ENCODE measurements around the gene NOTUM.
A peak's percentile ranks its signal among the peaks of the same experiment; 100 is the strongest.
"Not testable (repeated sequence)": the region's sequence is repeated elsewhere in the genome, so short reads cannot be mapped to it uniquely, and the experiment has no call there.

The NOTUM gene

GRCh38 chr17:81922566-81923301, 38.3 kb downstream of the NOTUM start:
- no peak for DNase-seq

- DNase-seq: no peak
Observed at GRCh38 chr17:81921996-81922565, 38.9 kb downstream of the NOTUM start.

DNA sequence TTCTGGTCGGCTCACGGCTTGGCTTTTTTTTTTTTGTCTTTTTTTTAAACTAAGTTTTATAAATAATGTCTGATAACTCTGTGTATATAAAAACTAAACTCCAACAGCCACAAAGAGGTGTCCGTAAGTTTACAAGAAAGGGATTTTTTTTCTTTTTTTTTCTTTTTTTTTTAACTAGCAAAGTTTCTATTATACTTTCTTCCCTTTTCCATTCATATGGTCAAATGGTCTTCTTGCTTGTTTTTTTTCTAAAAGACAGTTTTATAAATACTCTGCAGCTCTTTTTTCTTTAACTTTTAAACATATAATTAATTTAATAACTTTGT, 39.5 kb downstream of the NOTUM start:
- no peak for DNase-seq

GRCh38 chr17:81920612-81921536, 40.1 kb downstream of the NOTUM start:
- DNase-seq: no peak

DNA sequence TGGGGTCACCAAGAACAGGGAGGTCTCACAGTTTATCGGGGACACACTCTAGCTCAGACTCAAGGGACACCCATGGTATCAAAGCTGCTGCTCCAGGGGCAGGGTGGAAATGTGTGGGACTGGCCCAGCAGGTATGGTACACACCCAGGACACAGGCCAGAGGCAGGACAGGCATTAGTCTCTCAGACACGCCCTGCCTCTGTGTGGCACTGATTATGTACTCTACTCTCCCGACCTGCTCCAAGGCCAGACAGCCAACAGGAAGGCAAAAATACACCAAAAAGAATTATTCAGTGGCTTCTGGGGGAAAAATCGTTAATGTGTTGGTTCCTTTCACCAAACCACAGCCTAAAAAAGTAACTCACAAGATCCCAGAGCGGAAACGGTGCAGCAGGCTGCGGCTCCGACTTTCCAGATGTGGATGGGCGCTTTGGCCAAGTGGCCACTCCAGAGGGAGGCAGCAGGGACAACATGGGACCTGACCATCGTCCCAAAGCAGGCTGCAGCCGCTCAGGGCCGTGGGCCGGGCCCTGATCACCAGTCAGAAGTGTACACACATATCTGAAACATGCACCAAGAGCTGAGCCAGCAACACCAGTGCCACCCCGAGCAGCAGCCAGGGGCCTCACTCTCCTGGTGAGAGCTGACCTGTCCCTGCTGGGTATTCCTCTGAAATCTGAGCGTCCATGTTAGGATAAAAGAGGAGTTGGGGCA, 42.0 kb downstream of the NOTUM start:
- DNase-seq: no peak

DNA sequence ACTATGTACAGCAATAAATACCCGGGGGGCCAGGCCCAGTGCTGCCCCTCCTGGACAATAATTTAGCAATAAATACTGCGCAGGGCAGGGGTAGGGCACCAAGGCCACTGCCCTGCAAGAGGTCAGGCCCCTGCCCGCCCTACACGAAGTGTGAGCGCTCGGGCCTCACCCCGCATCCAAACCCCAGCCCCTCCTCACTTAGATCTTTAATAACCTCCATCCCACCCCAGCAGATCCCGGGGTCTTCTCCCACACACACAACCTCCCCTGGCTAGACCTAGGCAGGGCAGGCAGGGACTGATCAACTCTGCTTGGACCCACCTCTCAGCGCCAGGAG, 42.7 kb downstream of the NOTUM start:
- not testable (repeated sequence) for DNase-seq

GRCh38 chr17:81917565-81918332, 43.2 kb downstream of the NOTUM start, which contains the start of gene SIRT7:
SIRT7 (minus strand) TSS chr17:81918176; CDS start chr17:81918131, 45 bp downstream.
- DNase-seq: peak; percentile 50 to 92

DNA sequence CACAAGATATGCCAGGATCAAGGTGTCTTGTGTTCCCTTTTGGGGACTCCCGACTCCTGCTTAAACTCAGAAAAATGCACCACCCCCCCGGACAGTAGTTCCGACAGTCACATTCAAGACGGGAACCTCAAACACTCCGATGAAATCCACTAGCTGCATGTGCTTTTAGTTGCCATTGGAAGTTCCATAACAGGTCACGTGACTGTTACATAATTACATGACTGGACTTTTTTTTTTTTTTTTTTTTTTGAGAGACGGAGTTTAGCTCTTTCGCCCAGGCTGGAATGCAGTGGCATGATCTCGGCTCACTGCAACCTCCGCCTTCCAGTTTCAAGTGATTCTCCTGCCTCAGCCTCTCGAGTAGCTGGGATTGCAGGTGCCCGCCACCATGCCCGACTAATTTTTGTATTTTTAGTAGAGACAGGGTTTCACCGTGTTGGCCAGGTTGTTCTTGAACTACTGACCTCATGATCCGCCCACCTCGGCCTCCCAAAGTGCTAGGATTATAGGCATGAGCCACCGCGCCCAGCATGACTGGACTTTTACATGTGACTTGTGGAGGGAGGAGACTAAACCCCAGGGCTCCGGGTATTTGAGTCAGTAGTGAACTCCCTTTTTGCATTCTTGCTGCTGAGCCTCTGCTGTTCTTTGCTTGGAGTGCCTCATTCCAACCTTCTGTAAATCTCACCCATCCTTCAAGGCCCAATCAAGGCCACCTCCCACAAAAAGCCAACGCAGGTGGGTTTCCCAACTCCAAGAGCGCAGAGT, 44.6 kb downstream of the NOTUM start:
- DNase-seq: no peak

GRCh38 chr17:81915331-81915730, 45.7 kb downstream of the NOTUM start:
- DNase-seq: no peak

- no peak for DNase-seq
Observed at GRCh38 chr17:81914103-81914850, 46.7 kb downstream of the NOTUM start.

DNA sequence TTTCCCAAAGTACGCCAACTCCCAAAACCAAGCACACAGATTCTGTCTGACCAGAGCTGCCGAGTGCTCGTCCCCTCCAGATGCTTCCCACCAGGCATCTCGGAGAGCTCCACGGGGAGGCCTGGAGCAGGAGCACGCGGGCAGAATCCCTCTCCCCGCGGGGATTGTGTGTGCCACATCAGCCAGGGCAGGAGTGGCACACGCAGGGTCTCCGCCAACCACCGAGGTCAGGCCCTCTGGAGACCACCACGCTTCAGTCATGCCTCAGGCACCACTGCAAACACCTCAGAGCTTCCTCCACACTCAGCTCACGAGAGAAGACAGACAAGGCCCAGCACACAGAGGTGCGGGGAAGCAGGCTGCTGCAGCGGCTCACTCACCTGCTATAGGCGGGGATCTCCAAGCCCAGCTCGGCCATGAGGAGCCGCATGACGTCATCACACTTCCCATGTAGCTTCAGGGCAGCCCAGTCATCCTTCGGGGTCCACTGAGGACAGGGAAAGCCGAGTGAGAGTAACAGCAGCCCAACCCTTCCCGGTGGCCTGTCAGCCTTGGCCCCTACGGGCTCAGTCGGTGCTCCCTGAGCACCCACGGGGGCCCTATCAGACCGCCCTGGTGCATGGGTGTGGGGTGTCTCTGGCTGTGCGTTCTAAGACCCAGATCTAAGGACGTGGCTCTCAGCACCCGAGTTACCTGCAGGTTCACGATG, 47.4 kb downstream of the NOTUM start:
- no peak for DNase-seq

DNA sequence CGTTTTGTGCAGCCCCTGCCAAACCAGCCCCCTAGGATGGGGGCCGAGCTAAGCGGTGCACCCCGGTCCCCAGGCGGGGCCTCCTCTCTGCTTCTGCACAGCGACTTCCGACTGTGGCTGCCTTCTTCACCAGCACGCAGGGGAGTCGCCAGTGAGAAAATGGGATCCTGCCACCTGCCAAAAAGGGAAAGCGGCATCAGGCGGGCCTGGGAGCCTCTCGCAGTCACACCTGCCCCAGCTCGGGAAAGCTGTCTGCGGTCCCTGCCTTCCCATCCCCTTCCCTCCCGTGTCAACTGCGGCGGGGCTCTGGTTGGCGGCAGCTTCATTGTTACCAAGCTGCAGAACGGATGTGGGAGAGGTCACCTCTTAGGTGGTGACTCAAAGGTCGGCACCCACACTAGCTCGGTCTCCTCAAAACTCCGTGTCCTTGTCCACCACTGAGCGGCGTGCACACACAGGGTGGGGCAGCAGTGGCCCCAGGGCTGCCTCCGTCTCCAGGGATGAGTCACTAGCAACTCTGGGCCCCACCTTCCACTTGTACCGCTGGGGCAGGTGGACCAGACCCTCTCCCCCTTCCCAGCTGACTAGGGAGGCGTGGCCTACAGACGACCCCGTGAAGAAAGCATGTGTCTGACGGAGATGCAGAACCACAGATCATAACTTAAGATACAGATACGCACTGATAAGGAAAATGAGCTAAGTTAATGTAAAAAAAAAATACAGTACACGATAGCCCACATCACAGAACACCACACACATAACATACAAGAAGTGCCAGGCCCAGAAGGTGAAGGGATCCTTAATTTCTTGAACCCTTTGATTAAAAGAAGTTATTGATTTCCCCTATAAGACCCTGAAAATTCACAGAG, 48.3 kb downstream of the NOTUM start:
- DNase-seq: no peak

GRCh38 chr17:81911969-81912368, 49.0 kb downstream of the NOTUM start:
- DNase-seq: no peak

DNA sequence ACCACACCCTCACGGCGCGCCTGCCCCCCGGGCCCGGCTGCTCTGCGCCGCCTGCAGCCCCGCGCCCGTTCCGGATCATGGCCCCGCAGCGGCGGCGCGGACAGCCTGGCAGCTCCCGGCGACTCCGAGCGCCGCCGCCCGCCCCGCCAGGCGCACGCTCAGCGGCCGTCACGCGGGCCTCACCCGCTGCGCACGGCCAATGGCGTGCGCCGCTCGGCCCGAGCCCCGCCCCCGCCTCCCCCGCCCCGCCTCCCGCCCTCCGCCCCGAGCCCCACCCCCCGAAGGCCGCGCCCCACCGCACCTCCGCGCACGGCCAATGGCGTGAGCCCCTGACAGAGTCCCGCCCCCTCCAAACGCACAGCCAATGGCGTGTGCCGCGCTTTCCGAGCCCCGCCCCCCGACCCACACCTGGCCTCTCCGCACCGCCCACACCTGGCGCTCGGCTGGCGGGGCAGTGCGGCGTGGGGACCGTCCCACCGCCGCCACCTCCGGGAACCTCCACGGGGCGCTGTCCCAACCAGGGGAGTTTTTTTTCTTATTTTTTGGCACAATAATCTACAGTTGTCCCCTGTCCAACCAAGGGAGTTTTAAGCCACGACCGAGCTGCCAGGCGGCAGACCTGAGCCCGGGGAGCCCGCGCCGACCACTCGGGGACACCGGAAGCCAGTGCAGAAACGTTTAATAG, 49.6 kb downstream of the NOTUM start, which contains the start of gene PCYT2:
PCYT2 (minus strand) TSS at position 123 of the 685 bp plus-strand sequence; CDS start at position 79, 44 bp downstream.
- peak; percentile 89 to 94 for DNase-seq

DNA sequence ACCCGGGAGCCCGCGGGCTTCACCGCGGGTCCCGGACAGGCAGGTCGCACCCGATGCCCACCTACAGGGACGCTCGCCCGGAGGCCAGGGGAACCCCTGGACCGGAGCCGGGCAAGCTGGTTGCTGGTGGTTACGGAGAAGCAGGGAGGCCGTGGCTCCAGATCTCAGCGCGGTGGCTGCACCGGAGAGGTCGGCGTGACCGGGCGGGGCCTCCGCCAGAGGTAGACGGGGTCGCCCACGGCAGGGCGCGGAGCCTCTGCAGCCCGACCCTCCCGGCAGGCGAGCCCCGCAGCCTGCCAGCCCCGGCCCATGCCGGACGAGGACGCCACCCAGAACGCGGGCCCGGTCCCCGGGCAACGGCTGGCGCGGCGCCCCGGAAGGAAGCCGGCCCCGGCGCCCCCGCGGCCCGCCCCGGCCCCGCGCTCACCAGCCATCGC, 50.1 kb downstream of the NOTUM start:
- DNase-seq: no peak

- DNase-seq: peak in 1 of 2 experiments; percentile 45
Observed at GRCh38 chr17:81909966-81910839, 50.8 kb downstream of the NOTUM start.

DNA sequence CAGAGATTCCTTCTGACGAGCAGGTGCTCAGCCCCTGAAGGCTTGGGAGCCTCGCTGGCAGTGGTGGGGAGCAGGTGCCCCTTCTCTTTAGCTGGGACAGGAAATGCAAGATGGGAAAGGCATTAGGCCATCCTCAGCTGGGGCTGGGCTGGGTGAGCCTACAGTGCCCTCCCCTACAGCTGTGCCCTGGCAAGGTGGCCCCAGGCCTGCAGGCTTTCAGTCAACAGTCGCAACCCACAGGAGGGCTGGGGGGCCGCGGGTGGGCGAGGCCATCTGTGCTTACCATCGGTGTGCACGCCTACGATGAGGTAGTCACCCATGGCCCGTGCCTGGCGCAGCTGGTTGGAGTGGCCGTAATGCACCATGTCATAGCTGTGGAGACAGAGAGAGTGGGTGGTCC, 51.8 kb downstream of the NOTUM start:
- DNase-seq: no peak
